Natural killer cell (primary cell): ENCODE measurements around the gene CCDC187. TPM values are rescaled to one million over a fixed set of nuclear protein-coding genes. Genes with fewer than 3 reads are reported as not detected.

Experiments
- ATAC-seq, 3 donors: fragments of 150-1000 bp in 2 of 3; fragments of 200-7000 bp in 1 of 3; cut with Tn5 transposase; 1 replicate in 1 of 3; 2 replicates in 2 of 3; pipeline ENCODE4 v1.10.0; 2021; ENCODE audit warnings: mild to moderate bottlenecking in 2 of 3, moderate library complexity in 2 of 3
- DNase-seq, 2 donors: peaks; one replicate each; pipeline versions ENCODE4 v3.0.0 to v3.0.0-alpha.2; 2013 to 2021; ENCODE audit warnings: mixed read lengths in 1 of 2
- H3K27ac ChIP-seq: one replicate; pipeline ENCODE4 v1.5.1; 2013; ENCODE audit warnings: mild to moderate bottlenecking, low read length
- H3K27me3 ChIP-seq: one replicate; pipeline ENCODE4 v1.6.1; 2013; ENCODE audit warnings: low read length; ENCODE audit not compliant: control insufficient read depth, insufficient read depth
- H3K36me3 ChIP-seq: one replicate; pipeline ENCODE4 v1.6.1; 2013; ENCODE audit warnings: low read length; ENCODE audit not compliant: control insufficient read depth, insufficient read depth
- H3K4me1 ChIP-seq: one replicate; pipeline ENCODE4 v1.6.1; 2013; ENCODE audit warnings: low read length; ENCODE audit not compliant: control insufficient read depth, insufficient read depth
- H3K4me3 ChIP-seq: one replicate; pipeline ENCODE4 v1.5.1; 2013; ENCODE audit warnings: low read length
- H3K9me3 ChIP-seq: one replicate; pipeline ENCODE4 v1.6.1; 2013; ENCODE audit warnings: low read length; ENCODE audit not compliant: control insufficient read depth, insufficient read depth
- H3K27ac Mint-ChIP-seq, 2 donors: one replicate each; pipeline ENCODE4 v1.8.0; 2022; ENCODE audit warnings: mild to moderate bottlenecking in 2 of 2, mixed read lengths in 2 of 2, moderate library complexity in 1 of 2
- H3K27me3 Mint-ChIP-seq, 2 donors: one replicate each; pipeline ENCODE4 v1.8.0; 2022; ENCODE audit warnings: low read depth in 2 of 2, mixed read lengths in 2 of 2
- H3K36me3 Mint-ChIP-seq: one replicate; pipeline ENCODE4 v1.8.0; 2022; ENCODE audit warnings: mixed read lengths
- H3K4me1 Mint-ChIP-seq, 2 donors: one replicate each; pipeline ENCODE4 v1.8.0; 2022; ENCODE audit warnings: mixed read lengths in 2 of 2
- H3K4me3 Mint-ChIP-seq: one replicate; pipeline ENCODE4 v1.8.0; 2022; ENCODE audit warnings: mild to moderate bottlenecking, moderate library complexity, mixed read lengths
- H3K9me3 Mint-ChIP-seq, 2 donors: one replicate each; pipeline ENCODE4 v1.8.0; 2022; ENCODE audit warnings: mixed read lengths in 2 of 2
- CTCF ChIP-seq: fragments of 200-600 bp; IDR thresholded peaks from one replicate; pipeline ENCODE4 v1.8.0; 2022; ENCODE audit warnings: antibody characterized with exemption
- WGBS: methylation state at CpG from one replicate; pipeline ENCODE4 v1.1.7; 2013; ENCODE audit warnings: missing lambda C conversion rate; ENCODE audit not compliant: insufficient coverage; 5-methylcytosine and 5-hydroxymethylcytosine counted together
- intact Hi-C: fragments of 100-400 bp; cut with micrococcal nuclease; formaldehyde crosslinking; loops from one replicate; pipeline ENCODE4 v1.14.2; 2022
- total RNA-seq, 4 donors: library from RNA; stranded (reverse); fragments of 120-200 nt in 1 of 4; gene quantifications; one replicate each; pipeline versions ENCODE4 v1.2.3 to v1.2.4, GENCODE V29; 2013 to 2022

CCDC187 gene
- total RNA-seq, 3 donors from 2014 or later (not counting 1 experiment from before 2014, with no cell fraction given): 0.18 TPM; not detected in 2

GRCh38 chr9:136278894-136279293 lies 25.0 kb downstream of the CCDC187 start:
- Histone ChIP-seq H3K36me3 (no peaks in the 10 kb centered on the region), H3K4me1 (peaks cover 14% of the 10 kb centered on the region), H3K9me3 (no peaks in the 10 kb centered on the region), H3K4me3 (no peak overlapping the region), H3K27me3 (no peaks in the 10 kb centered on the region), H3K27ac (no peak overlapping the region)
- Mint-ChIP-seq H3K9me3 (no peaks in the 10 kb centered on the region), H3K4me1 (peaks cover 0 to 3% of the 10 kb centered on the region in 2 donors), H3K36me3 (no peaks in the 10 kb centered on the region), H3K27me3 (peaks cover 0 to 10% of the 10 kb centered on the region in 2 donors), H3K27ac (no peak overlapping the region), H3K4me3 (no peak overlapping the region)
- ATAC-seq (no peak), DNase-seq (no peak)
- no peak for TF ChIP-seq CTCF
- intact Hi-C loops: no loop called here
- WGBS: 92% methylated on average over 1 of the region's 1 CpG

GRCh38 chr9:136278221-136278620 lies 25.7 kb downstream of the CCDC187 start:
- H3K4me3 ChIP-seq: no peak overlapping the region
- H3K4me1 ChIP-seq: peaks cover 10% of the 10 kb centered on the region
- intact Hi-C loops: no loop called here
- peaks cover 0 to 9% of the 10 kb centered on the region in 2 donors for H3K27me3 Mint-ChIP-seq
- H3K27ac ChIP-seq: no peak overlapping the region
- no peak for DNase-seq
- H3K4me3 Mint-ChIP-seq: no peak overlapping the region
- no peaks in the 10 kb centered on the region for H3K36me3 Mint-ChIP-seq
- H3K9me3 ChIP-seq: no peaks in the 10 kb centered on the region
- ATAC-seq: no peak
- no peak for TF ChIP-seq CTCF
- no peaks in the 10 kb centered on the region for H3K27me3 ChIP-seq
- H3K9me3 Mint-ChIP-seq: no peaks in the 10 kb centered on the region
- 88% methylated on average over 9 of the region's 9 CpGs for WGBS
- H3K27ac Mint-ChIP-seq: no peak overlapping the region
- no peaks in the 10 kb centered on the region for H3K36me3 ChIP-seq
- no peaks in the 10 kb centered on the region for H3K4me1 Mint-ChIP-seq

GRCh38 chr9:136277746-136278145 lies 26.1 kb downstream of the CCDC187 start:
- intact Hi-C loops: no loop called here
- Mint-ChIP-seq H3K27me3 (peaks cover 0 to 9% of the 10 kb centered on the region in 2 donors), H3K4me3 (no peak overlapping the region), H3K4me1 (no peaks in the 10 kb centered on the region), H3K27ac (no peak overlapping the region), H3K36me3 (no peaks in the 10 kb centered on the region), H3K9me3 (no peaks in the 10 kb centered on the region)
- Histone ChIP-seq H3K27ac (no peak overlapping the region), H3K27me3 (no peaks in the 10 kb centered on the region), H3K4me1 (peaks cover 8% of the 10 kb centered on the region), H3K36me3 (no peaks in the 10 kb centered on the region), H3K9me3 (no peaks in the 10 kb centered on the region), H3K4me3 (no peak overlapping the region)
- no peak for TF ChIP-seq CTCF
- ATAC-seq (no peak), DNase-seq (no peak)
- 87% methylated on average over 14 of the region's 14 CpGs for WGBS

- Histone ChIP-seq H3K9me3 (no peaks in the 10 kb centered on the region), H3K4me1 (no peaks in the 10 kb centered on the region), H3K27me3 (no peaks in the 10 kb centered on the region), H3K36me3 (no peaks in the 10 kb centered on the region), H3K27ac (no peak overlapping the region), H3K4me3 (no peak overlapping the region)
- DNase-seq (no peak), ATAC-seq (no peak)
- H3K9me3 Mint-ChIP-seq: no peaks in the 10 kb centered on the region
- intact Hi-C loops: no loop called here
- no peak overlapping the region for H3K4me3 Mint-ChIP-seq
- no peak overlapping the region for H3K27ac Mint-ChIP-seq
- 81% methylated on average over 11 of the region's 11 CpGs for WGBS
- H3K36me3 Mint-ChIP-seq: no peaks in the 10 kb centered on the region
- peaks cover 0 to 9% of the 10 kb centered on the region in 2 donors for H3K27me3 Mint-ChIP-seq
- TF ChIP-seq CTCF: no peak
- H3K4me1 Mint-ChIP-seq: no peaks in the 10 kb centered on the region
Measured at GRCh38 chr9:136276716-136277115, 27.2 kb downstream of the CCDC187 start.
